ENCODE measurements around the gene SSR3. TPM values are rescaled to one million over a fixed set of nuclear protein-coding genes. Genes with fewer than 3 reads are reported as not detected.

SSR3 gene
- total and polyA plus RNA-seq, 2 donors (not counting 3 experiments of a cell fraction or from before 2014, with no cell fraction given): 155 to 355 TPM

DNA sequence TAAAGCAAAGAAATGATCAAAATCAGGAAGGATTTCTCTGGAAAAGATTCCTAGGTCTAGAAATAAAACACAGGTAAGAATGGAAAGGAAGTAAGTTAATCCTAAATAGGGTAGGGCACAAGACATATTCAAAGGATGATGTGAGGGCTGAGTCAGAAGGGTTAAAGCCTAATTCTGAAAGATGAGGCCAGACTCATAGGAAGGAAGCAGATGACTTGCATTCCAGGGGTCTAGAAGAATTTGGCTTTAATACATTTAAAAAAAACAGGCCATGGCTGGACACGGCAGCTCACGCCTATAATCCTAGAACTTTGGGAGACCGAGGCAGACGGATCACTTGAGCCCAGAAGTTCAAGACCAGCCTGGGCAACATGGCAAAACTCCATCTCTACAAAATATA lies 3.2 kb downstream of the SSR3 start:
- Histone ChIP-seq H2AFZ (ENCODE audit: low read depth, low read length) (no peak overlapping the region), H3K36me3 (ENCODE audit: control insufficient read depth in 2 of 2, extremely low read depth in 1 of 2, insufficient read depth in 2 of 2, low read length in 2 of 2) (peaks cover 0 to 23% of the 10 kb centered on the region in 2 experiments), H3K4me2 (ENCODE audit: insufficient read depth, low read length) (peak overlapping the region; percentile 62), H3K9me3 (replicated peaks; ENCODE audit: control insufficient read depth, insufficient read depth, low read length) (no peaks in the 10 kb centered on the region), H3K9ac (replicated peaks; ENCODE audit: extremely low read depth, insufficient read depth, low read length) (peak overlapping the region; percentile 11), H3K79me2 (ENCODE audit: control insufficient read depth, insufficient read depth, low read length) (peaks cover 82% of the 10 kb centered on the region), H3K4me1 (ENCODE audit: control insufficient read depth, extremely low read depth, insufficient read depth, low read length) (peaks cover 70% of the 10 kb centered on the region), H4K20me1 (replicated peaks; ENCODE audit: control insufficient read depth, extremely low read depth, insufficient read depth, low read length) (peaks cover 12% of the 10 kb centered on the region), H3K27ac (ENCODE audit: insufficient read depth, low read depth, low read length) (peak overlapping the region; percentile 82), H3K27me3 (ENCODE audit: control insufficient read depth in 2 of 2, insufficient read depth in 2 of 2, low read length in 2 of 2) (no peaks in the 10 kb centered on the region), H3K4me3 (replicated peaks in 1 of 3; ENCODE audit: insufficient read depth in 1 of 3, low read depth in 1 of 3, low read length in 3 of 3) (peak overlapping the region in 1 of 3 experiments; percentile 23), H3K9me1 (replicated peaks; ENCODE audit: control insufficient read depth, extremely low read depth, insufficient read depth, low read length) (no peaks in the 10 kb centered on the region)
- FAIRE-seq (peak; percentile 77), DNase-seq (ENCODE audit: low read depth, low spot score) (no peak)
- TF ChIP-seq, protein P1, sequence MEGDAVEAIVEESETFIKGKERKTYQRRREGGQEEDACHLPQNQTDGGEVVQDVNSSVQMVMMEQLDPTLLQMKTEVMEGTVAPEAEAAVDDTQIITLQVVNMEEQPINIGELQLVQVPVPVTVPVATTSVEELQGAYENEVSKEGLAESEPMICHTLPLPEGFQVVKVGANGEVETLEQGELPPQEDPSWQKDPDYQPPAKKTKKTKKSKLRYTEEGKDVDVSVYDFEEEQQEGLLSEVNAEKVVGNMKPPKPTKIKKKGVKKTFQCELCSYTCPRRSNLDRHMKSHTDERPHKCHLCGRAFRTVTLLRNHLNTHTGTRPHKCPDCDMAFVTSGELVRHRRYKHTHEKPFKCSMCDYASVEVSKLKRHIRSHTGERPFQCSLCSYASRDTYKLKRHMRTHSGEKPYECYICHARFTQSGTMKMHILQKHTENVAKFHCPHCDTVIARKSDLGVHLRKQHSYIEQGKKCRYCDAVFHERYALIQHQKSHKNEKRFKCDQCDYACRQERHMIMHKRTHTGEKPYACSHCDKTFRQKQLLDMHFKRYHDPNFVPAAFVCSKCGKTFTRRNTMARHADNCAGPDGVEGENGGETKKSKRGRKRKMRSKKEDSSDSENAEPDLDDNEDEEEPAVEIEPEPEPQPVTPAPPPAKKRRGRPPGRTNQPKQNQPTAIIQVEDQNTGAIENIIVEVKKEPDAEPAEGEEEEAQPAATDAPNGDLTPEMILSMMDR (IDR thresholded peaks at IDR 0.05; ENCODE audit: extremely low read depth in 1 of 2, insufficient read depth in 1 of 2, low read depth in 1 of 2, low read length in 2 of 2): no peak
- TF ChIP-seq POLR2A (IDR thresholded peaks at IDR 0.05; ENCODE audit: low read depth, low read length): no peak
- TF ChIP-seq POLR2AphosphoS5 (IDR thresholded peaks at IDR 0.05; ENCODE audit: insufficient read depth, low read depth, low read length): peak; percentile 27
- TF ChIP-seq, protein P2, sequence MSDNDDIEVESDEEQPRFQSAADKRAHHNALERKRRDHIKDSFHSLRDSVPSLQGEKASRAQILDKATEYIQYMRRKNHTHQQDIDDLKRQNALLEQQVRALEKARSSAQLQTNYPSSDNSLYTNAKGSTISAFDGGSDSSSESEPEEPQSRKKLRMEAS (IDR thresholded peaks at IDR 0.05; ENCODE audit: insufficient read depth, insufficient read length): no peak
- TF ChIP-seq GATA2 (IDR thresholded peaks at IDR 0.05; ENCODE audit: insufficient read depth, insufficient read length, low read depth, low read length): peak; percentile 5
- no peak for TF ChIP-seq MYC (IDR thresholded peaks at IDR 0.05; ENCODE audit: low read depth, low read length)
- TF ChIP-seq FOS (IDR thresholded peaks at IDR 0.05; ENCODE audit: borderline replicate concordance, insufficient read depth, low read length): peak; percentile 67
- TF ChIP-seq EZH2 (IDR thresholded peaks at IDR 0.05; ENCODE audit: borderline replicate concordance, low read depth, low read length, severe bottlenecking): no peak
- TF ChIP-seq JUN (IDR thresholded peaks at IDR 0.05; ENCODE audit: borderline replicate concordance, insufficient read depth, insufficient read length, low read depth): peak; percentile 67
- CTCF ChIA-PET: interaction anchor here (1.1 to 1.5 kb wide), 3 partner anchors 17 to 403 kb away, joined by 3 read pairs; no protein-coding TSS in a partner anchor
- no TSS peak for BruUV-seq (replicated peaks)
- POLR2A ChIA-PET: interaction anchor here (0.9 kb wide), 1 partner anchor 17 kb away, joined by 4 read pairs; no protein-coding TSS in a partner anchor
- intact Hi-C loops (cut with micrococcal nuclease): loop anchor here (1.0 to 5.0 kb wide), 4 partner anchors 8 to 981 kb away; partner anchors contain the start of gene TIPARP
- dilution Hi-C loops (cut with MboI; ENCODE audit: extremely low pct_ligation_motif_present, low sequenced_read_pairs): no loop called here
